ENCODE results near the gene PSG6. TPM values are rescaled to one million over a fixed set of nuclear protein-coding genes. Genes with fewer than 3 reads are reported as not detected.

The PSG6 gene
- total RNA-seq = not detected in 2 replicates

GRCh38 chr19:42917634-42918033 lies at the start of gene PSG6:
Gene PSG6 (minus strand): TSS chr19:42917894. CDS start chr19:42917792, 102 bp downstream.

GRCh38 chr19:42937107-42937506 lies 19.4 kb upstream of the PSG6 start, which contains the start of gene PSG7:
Gene PSG7 (minus strand): TSS chr19:42937207. CDS start chr19:42937076, 131 bp downstream.

GRCh38 chr19:42879613-42880012 lies 38.1 kb downstream of the PSG6 start, which contains the start of gene PSG1:
Gene PSG1 (minus strand): TSS chr19:42879713. CDS start chr19:42879581, 132 bp downstream.

Other genes with a start within 250 kb of the PSG6 start
- not detected in 2 replicates for gene PSG3, start 177.4 kb downstream of the PSG6 start, total RNA-seq
- not detected in 2 replicates for gene PSG8, start 152.2 kb downstream of the PSG6 start, total RNA-seq
- gene PSG1, start 38.2 kb downstream of the PSG6 start, total RNA-seq = not detected in 2 replicates
- gene PSG7, start 19.3 kb upstream of the PSG6 start, total RNA-seq = not detected in 2 replicates
- not detected in 2 replicates for gene PSG11, start 108.6 kb upstream of the PSG6 start, total RNA-seq
- not detected in 2 replicates for gene PSG2, start 164.8 kb upstream of the PSG6 start, total RNA-seq

Measured in pericardium fibroblast (primary cell).